ENCODE measurements around the gene ZNF564. TPM values are rescaled to one million over a fixed set of nuclear protein-coding genes. Genes with fewer than 3 reads are reported as not detected.

The ZNF564 gene
- total and polyA plus RNA-seq, 2 donors (not counting 3 experiments of a cell fraction or from before 2014, with no cell fraction given), result 1.5 to 6.5 TPM

- Histone ChIP-seq H3K9me3 (replicated peaks; ENCODE audit: control insufficient read depth, insufficient read depth, low read length) (no peaks in the 10 kb centered on the region), H3K4me1 (ENCODE audit: control insufficient read depth, extremely low read depth, insufficient read depth, low read length) (peaks cover 5% of the 10 kb centered on the region), H2AFZ (ENCODE audit: low read depth, low read length) (no peak overlapping the region), H3K36me3 (ENCODE audit: control insufficient read depth in 2 of 2, extremely low read depth in 1 of 2, insufficient read depth in 2 of 2, low read length in 2 of 2) (no peaks in the 10 kb centered on the region), H3K9me1 (replicated peaks; ENCODE audit: control insufficient read depth, extremely low read depth, insufficient read depth, low read length) (no peaks in the 10 kb centered on the region), H4K20me1 (replicated peaks; ENCODE audit: control insufficient read depth, extremely low read depth, insufficient read depth, low read length) (no peaks in the 10 kb centered on the region), H3K4me3 (replicated peaks in 1 of 3; ENCODE audit: insufficient read depth in 1 of 3, low read depth in 1 of 3, low read length in 3 of 3) (no peak overlapping the region), H3K27me3 (ENCODE audit: control insufficient read depth in 2 of 2, insufficient read depth in 2 of 2, low read length in 2 of 2) (no peaks in the 10 kb centered on the region), H3K27ac (ENCODE audit: insufficient read depth, low read depth, low read length) (no peak overlapping the region), H3K4me2 (ENCODE audit: insufficient read depth, low read length) (no peak overlapping the region), H3K9ac (replicated peaks; ENCODE audit: extremely low read depth, insufficient read depth, low read length) (no peak overlapping the region), H3K79me2 (ENCODE audit: control insufficient read depth, insufficient read depth, low read length) (no peaks in the 10 kb centered on the region)
- DNase-seq (ENCODE audit: low read depth, low spot score) (no peak), FAIRE-seq (no peak)
- CTCF ChIA-PET, result no interaction called here
- dilution Hi-C loops (cut with MboI; ENCODE audit: extremely low pct_ligation_motif_present, low sequenced_read_pairs) (no loop called here), intact Hi-C loops (cut with micrococcal nuclease) (no loop called here)
- no TSS peak for BruUV-seq (replicated peaks)
- POLR2A ChIA-PET, result no interaction called here
- TF ChIP-seq GATA2 (IDR thresholded peaks at IDR 0.05; ENCODE audit: insufficient read depth, insufficient read length, low read depth, low read length) (no peak), EZH2 (IDR thresholded peaks at IDR 0.05; ENCODE audit: borderline replicate concordance, low read depth, low read length, severe bottlenecking) (no peak), MYC (IDR thresholded peaks at IDR 0.05; ENCODE audit: low read depth, low read length) (no peak), JUN (IDR thresholded peaks at IDR 0.05; ENCODE audit: borderline replicate concordance, insufficient read depth, insufficient read length, low read depth) (no peak), CTCF (IDR thresholded peaks at IDR 0.05; ENCODE audit: extremely low read depth in 1 of 2, insufficient read depth in 1 of 2, low read depth in 1 of 2, low read length in 2 of 2) (no peak), FOS (IDR thresholded peaks at IDR 0.05; ENCODE audit: borderline replicate concordance, insufficient read depth, low read length) (no peak), POLR2AphosphoS5 (IDR thresholded peaks at IDR 0.05; ENCODE audit: insufficient read depth, low read depth, low read length) (no peak), POLR2A (IDR thresholded peaks at IDR 0.05; ENCODE audit: low read depth, low read length) (no peak)
- TF ChIP-seq, protein P1, sequence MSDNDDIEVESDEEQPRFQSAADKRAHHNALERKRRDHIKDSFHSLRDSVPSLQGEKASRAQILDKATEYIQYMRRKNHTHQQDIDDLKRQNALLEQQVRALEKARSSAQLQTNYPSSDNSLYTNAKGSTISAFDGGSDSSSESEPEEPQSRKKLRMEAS (IDR thresholded peaks at IDR 0.05; ENCODE audit: insufficient read depth, insufficient read length), result no peak
Observed at GRCh38 chr19:12496480-12496879, 54.8 kb downstream of the ZNF564 start.

Measured in endothelial cell of umbilical vein (primary cell).